CD14-positive monocyte (primary cell): Measurements from ENCODE around the gene IRF2. TPM values are rescaled to one million over a fixed set of nuclear protein-coding genes. Genes with fewer than 3 reads are reported as not detected.

Experiments
- DNase-seq, 3 donors: peaks; one replicate each; pipeline ENCODE4 v3.0.0-alpha.2; 2011 to 2022
- H2AFZ ChIP-seq: 2 replicates; pipeline ENCODE4 v1.6.0; 2012; ENCODE audit warnings: mild to moderate bottlenecking, low read depth, low read length, inconsistent platforms; ENCODE audit not compliant: insufficient read depth, poor library complexity, severe bottlenecking
- H3K27ac ChIP-seq, 2 donors: 1 replicate in 1 of 2; 2 replicates in 1 of 2; pipeline ENCODE4 v1.5.1; 2012 to 2013; ENCODE audit warnings: low read length in 2 of 2, control low read depth in 1 of 2, inconsistent platforms in 1 of 2, low read depth in 1 of 2, mild to moderate bottlenecking in 1 of 2
- H3K27me3 ChIP-seq, 2 donors: one replicate each; pipeline versions ENCODE4 v1.6.0 to v1.6.1; 2011 to 2013; ENCODE audit warnings: low read length in 2 of 2; ENCODE audit not compliant: control insufficient read depth in 2 of 2, insufficient read depth in 2 of 2
- H3K36me3 ChIP-seq, 2 donors: replicated peaks in 1 of 2; 1 replicate in 1 of 2; 2 replicates in 1 of 2; pipeline versions ENCODE4 v1.5.1 to v1.6.1; 2012 to 2013; ENCODE audit warnings: low read length in 2 of 2, control low read depth in 1 of 2, inconsistent platforms in 1 of 2, mild to moderate bottlenecking in 1 of 2; ENCODE audit not compliant: insufficient read depth in 2 of 2, control insufficient read depth in 1 of 2
- H3K4me1 ChIP-seq, 2 donors: 1 replicate in 1 of 2; 2 replicates in 1 of 2; pipeline versions ENCODE4 v1.5.1 to v1.6.1; 2012 to 2013; ENCODE audit warnings: low read length in 2 of 2, control low read depth in 1 of 2, inconsistent platforms in 1 of 2, mild to moderate bottlenecking in 1 of 2, moderate library complexity in 1 of 2; ENCODE audit not compliant: insufficient read depth in 2 of 2, control insufficient read depth in 1 of 2
- H3K4me2 ChIP-seq: replicated peaks from 2 replicates; pipeline ENCODE3; 2012; ENCODE audit warnings: low read length, moderate library complexity, mild to moderate bottlenecking; ENCODE audit not compliant: poor library complexity, severe bottlenecking; ENCODE audit errors: extremely low read depth
- H3K4me3 ChIP-seq, 3 experiments: fragments of 200-600 bp in 1 of 3; sonication (generic) in 1 of 3; replicated peaks in 1 of 3; 1 replicate in 2 of 3; 2 replicates in 1 of 3; pipeline ENCODE4 v1.5.1; 2011 to 2013; ENCODE audit warnings: low read length in 3 of 3, mild to moderate bottlenecking in 3 of 3, control low read depth in 2 of 3, low read depth in 2 of 3, inconsistent platforms in 1 of 3, moderate library complexity in 1 of 3
- H3K79me2 ChIP-seq: 2 replicates; pipeline ENCODE4 v1.6.0; 2012; ENCODE audit warnings: mild to moderate bottlenecking, control low read depth, inconsistent platforms, low read length, moderate library complexity; ENCODE audit not compliant: insufficient read depth
- H3K9ac ChIP-seq: 2 replicates; pipeline ENCODE4 v1.6.0; 2017; ENCODE audit warnings: low read length, mild to moderate bottlenecking; ENCODE audit not compliant: insufficient read depth, poor library complexity, severe bottlenecking
- H3K9me3 ChIP-seq, 2 donors: replicated peaks in 1 of 2; 1 replicate in 1 of 2; 2 replicates in 1 of 2; pipeline versions ENCODE4 v1.5.1 to v1.6.1; 2012 to 2013; ENCODE audit warnings: low read length in 2 of 2, control low read depth in 1 of 2; ENCODE audit not compliant: control insufficient read depth in 1 of 2, insufficient read depth in 1 of 2
- H4K20me1 ChIP-seq: 2 replicates; pipeline ENCODE4 v1.6.0; 2012; ENCODE audit warnings: mild to moderate bottlenecking, low read length, control low read depth, moderate library complexity; ENCODE audit not compliant: insufficient read depth
- H3K27ac Mint-ChIP-seq, 7 donors: one replicate each; pipeline ENCODE4 v1.8.0; 2020; ENCODE audit warnings: mild to moderate bottlenecking in 7 of 7, mixed read lengths in 7 of 7, moderate library complexity in 6 of 7, inconsistent platforms in 2 of 7
- H3K27me3 Mint-ChIP-seq, 3 donors: one replicate each; pipeline ENCODE4 v1.8.0; 2021 to 2022; ENCODE audit warnings: low read depth in 3 of 3, mild to moderate bottlenecking in 3 of 3, mixed read lengths in 3 of 3, moderate library complexity in 3 of 3, inconsistent platforms in 1 of 3
- H3K36me3 Mint-ChIP-seq, 2 donors: one replicate each; pipeline ENCODE4 v1.8.0; 2020; ENCODE audit warnings: mixed read lengths in 2 of 2, inconsistent platforms in 1 of 2, mild to moderate bottlenecking in 1 of 2
- H3K4me1 Mint-ChIP-seq: one replicate; pipeline ENCODE4 v1.8.0; 2020; ENCODE audit warnings: mild to moderate bottlenecking, mixed read lengths
- H3K4me3 Mint-ChIP-seq, 2 donors: one replicate each; pipeline ENCODE4 v1.8.0; 2020; ENCODE audit warnings: mild to moderate bottlenecking in 2 of 2, mixed read lengths in 2 of 2, moderate library complexity in 1 of 2
- H3K9me3 Mint-ChIP-seq, 7 donors: one replicate each; pipeline ENCODE4 v1.8.0; 2020 to 2022; ENCODE audit warnings: mixed read lengths in 7 of 7, mild to moderate bottlenecking in 6 of 7, moderate library complexity in 6 of 7, inconsistent platforms in 2 of 7
- WGBS: methylation state at CpG from one replicate; pipeline ENCODE4 v1.1.5; 2013; ENCODE audit warnings: missing lambda C conversion rate; ENCODE audit not compliant: insufficient coverage; 5-methylcytosine and 5-hydroxymethylcytosine counted together
- intact Hi-C, 2 donors: fragments of 100-400 bp; cut with micrococcal nuclease; formaldehyde crosslinking; loops; one replicate each; pipeline versions ENCODE4 v1.15.0 to v1.15.1; 2023
- polyA plus RNA-seq, 3 donors: library from polyadenylated mRNA; depleted of rRNA in 1 of 3; unstranded in 2 of 3; stranded (reverse) in 1 of 3; fragments of 300-500 nt in 2 of 3; fragments of >200 nt in 1 of 3; fragmentation: Illumina TruSeq in 2 of 3; gene quantifications; 1 replicate in 2 of 3; 2 replicates in 1 of 3; pipeline ENCODE4 v1.2.3, GENCODE V29; 2012 to 2021
- TF ChIP-seq, protein P1 (sequence below): fragments of 200-600 bp; IDR thresholded peaks from one replicate; pipeline ENCODE4 v1.8.0; 2022; ENCODE audit warnings: antibody characterized with exemption, mild to moderate bottlenecking

The IRF2 gene
- polyA plus RNA-seq, 3 donors: 51.3 to 76.8 (median 56.1) TPM

GRCh38 chr4:184358521-184359232, 115.7 kb downstream of the IRF2 start:
- peaks cover 8 to 10% of the 10 kb centered on the region in 2 donors for H3K9me3 ChIP-seq
- TF ChIP-seq, protein P1, sequence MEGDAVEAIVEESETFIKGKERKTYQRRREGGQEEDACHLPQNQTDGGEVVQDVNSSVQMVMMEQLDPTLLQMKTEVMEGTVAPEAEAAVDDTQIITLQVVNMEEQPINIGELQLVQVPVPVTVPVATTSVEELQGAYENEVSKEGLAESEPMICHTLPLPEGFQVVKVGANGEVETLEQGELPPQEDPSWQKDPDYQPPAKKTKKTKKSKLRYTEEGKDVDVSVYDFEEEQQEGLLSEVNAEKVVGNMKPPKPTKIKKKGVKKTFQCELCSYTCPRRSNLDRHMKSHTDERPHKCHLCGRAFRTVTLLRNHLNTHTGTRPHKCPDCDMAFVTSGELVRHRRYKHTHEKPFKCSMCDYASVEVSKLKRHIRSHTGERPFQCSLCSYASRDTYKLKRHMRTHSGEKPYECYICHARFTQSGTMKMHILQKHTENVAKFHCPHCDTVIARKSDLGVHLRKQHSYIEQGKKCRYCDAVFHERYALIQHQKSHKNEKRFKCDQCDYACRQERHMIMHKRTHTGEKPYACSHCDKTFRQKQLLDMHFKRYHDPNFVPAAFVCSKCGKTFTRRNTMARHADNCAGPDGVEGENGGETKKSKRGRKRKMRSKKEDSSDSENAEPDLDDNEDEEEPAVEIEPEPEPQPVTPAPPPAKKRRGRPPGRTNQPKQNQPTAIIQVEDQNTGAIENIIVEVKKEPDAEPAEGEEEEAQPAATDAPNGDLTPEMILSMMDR: no peak
- H3K9ac ChIP-seq: no peak overlapping the region
- intact Hi-C loops: loop anchor here (5.0 to 10.0 kb wide), 2 partner anchors 46 to 116 kb away; partner anchors contain the start of gene IRF2 (in 1 of the 2)
- Mint-ChIP-seq H3K4me1 (peaks cover 47% of the 10 kb centered on the region), H3K9me3 (peaks cover 5 to 9% (median 7%) of the 10 kb centered on the region in 7 donors), H3K27me3 (peaks cover 0 to 2% (median 0%) of the 10 kb centered on the region in 3 donors), H3K36me3 (peaks cover 0 to 9% of the 10 kb centered on the region in 2 donors), H3K27ac (peak overlapping the region in 1 of 7 donors; percentile 52), H3K4me3 (no peak overlapping the region)
- H3K36me3 ChIP-seq: no peaks in the 10 kb centered on the region
- H3K4me1 ChIP-seq: peaks cover 33 to 53% of the 10 kb centered on the region in 2 donors
- H4K20me1 ChIP-seq: no peaks in the 10 kb centered on the region
- no peak overlapping the region for H2AFZ ChIP-seq
- H3K4me3 ChIP-seq: no peak overlapping the region
- H3K27me3 ChIP-seq: no peaks in the 10 kb centered on the region
- H3K79me2 ChIP-seq: no peaks in the 10 kb centered on the region
- 100% methylated on average over 2 of the region's 5 CpGs for WGBS
- no peak overlapping the region for H3K4me2 ChIP-seq
- peak overlapping the region in 1 of 2 donors; percentile 91 for H3K27ac ChIP-seq
- no peak for DNase-seq

DNA sequence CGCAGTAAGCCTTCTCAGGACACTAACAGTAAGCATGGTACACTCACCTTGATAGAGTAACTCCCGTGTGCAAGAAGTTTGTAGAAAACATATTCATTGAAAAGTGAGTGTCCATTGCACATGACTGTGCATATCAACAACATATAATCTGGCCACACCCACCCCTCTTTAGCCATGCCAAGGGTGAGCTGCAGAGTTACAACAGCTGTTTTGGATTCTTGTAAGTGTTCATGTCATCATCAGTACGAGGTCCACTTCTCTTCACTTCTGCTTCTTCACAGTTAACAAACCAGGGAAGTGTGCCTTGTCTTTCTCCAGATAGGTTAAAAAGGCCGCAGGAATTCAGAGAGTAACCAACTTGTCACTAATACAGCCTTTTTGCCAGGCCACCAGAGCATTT, 116.6 kb downstream of the IRF2 start:
- WGBS: 0% methylated on average over 1 of the region's 4 CpGs
- H3K4me1 Mint-ChIP-seq: peaks cover 50% of the 10 kb centered on the region
- Histone ChIP-seq H3K36me3 (no peaks in the 10 kb centered on the region), H3K4me2 (no peak overlapping the region), H3K4me1 (peaks cover 35 to 51% of the 10 kb centered on the region in 2 donors), H4K20me1 (no peaks in the 10 kb centered on the region), H3K79me2 (no peaks in the 10 kb centered on the region), H3K27ac (peak overlapping the region in 1 of 2 donors; percentile 91), H3K9ac (no peak overlapping the region), H2AFZ (no peak overlapping the region), H3K9me3 (peaks cover 8 to 10% of the 10 kb centered on the region in 2 donors), H3K4me3 (no peak overlapping the region), H3K27me3 (no peaks in the 10 kb centered on the region)
- peaks cover 5 to 9% (median 7%) of the 10 kb centered on the region in 7 donors for H3K9me3 Mint-ChIP-seq
- H3K36me3 Mint-ChIP-seq: peaks cover 0 to 9% of the 10 kb centered on the region in 2 donors
- TF ChIP-seq, protein P1: no peak
- peaks cover 0 to 2% (median 0%) of the 10 kb centered on the region in 3 donors for H3K27me3 Mint-ChIP-seq
- H3K4me3 Mint-ChIP-seq: no peak overlapping the region
- intact Hi-C loops: loop anchor here (5.0 to 10.0 kb wide), 2 partner anchors 45 to 117 kb away; partner anchors contain the start of gene IRF2 (in 1 of the 2)
- H3K27ac Mint-ChIP-seq: peak overlapping the region in 6 of 7 donors; percentile 31 to 73 (median 48)
- DNase-seq: peak in 1 of 3 donors; percentile 35
